ENCODE measurements around the gene FBXO5. TPM values are rescaled to one million over a fixed set of nuclear protein-coding genes. Genes with fewer than 3 reads are reported as not detected.
"Not testable (repeated sequence)": the region's sequence is repeated elsewhere in the genome, so short reads cannot be mapped to it uniquely, and the experiment has no call there.

The FBXO5 gene
- total RNA-seq, 4 donors from 2014 or later = 2.6 to 7.2 (median 4.8) TPM

- DNase-seq (ENCODE audit: low spot score) (no peak), ATAC-seq (ENCODE audit: low FRiP score) (no peak)
- no peak for TF ChIP-seq CTCF (IDR thresholded peaks at IDR 0.05)
These were observed 30.0 kb upstream of the FBXO5 start for GRCh38 chr6:153012856-153013255.

DNA sequence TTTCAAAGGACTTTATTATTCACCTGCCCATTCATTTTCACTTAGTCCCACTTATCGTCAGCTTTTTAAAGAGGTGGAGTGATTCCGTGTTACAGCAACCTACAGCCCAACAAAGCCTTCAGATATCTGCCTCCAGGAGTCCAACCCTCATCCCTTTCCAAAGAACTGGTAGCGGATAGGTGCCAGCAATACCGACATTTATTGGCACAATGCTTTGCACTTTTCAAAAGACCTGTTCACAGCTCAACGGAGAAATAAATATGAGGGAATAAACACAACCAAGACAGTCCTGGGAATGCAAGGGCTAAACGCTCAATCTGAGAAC lies 20.5 kb upstream of the FBXO5 start:
- no peak for DNase-seq (ENCODE audit: low spot score)
- no peak for TF ChIP-seq CTCF (IDR thresholded peaks at IDR 0.05)
- peak; percentile 15 for ATAC-seq (ENCODE audit: low FRiP score)

DNA sequence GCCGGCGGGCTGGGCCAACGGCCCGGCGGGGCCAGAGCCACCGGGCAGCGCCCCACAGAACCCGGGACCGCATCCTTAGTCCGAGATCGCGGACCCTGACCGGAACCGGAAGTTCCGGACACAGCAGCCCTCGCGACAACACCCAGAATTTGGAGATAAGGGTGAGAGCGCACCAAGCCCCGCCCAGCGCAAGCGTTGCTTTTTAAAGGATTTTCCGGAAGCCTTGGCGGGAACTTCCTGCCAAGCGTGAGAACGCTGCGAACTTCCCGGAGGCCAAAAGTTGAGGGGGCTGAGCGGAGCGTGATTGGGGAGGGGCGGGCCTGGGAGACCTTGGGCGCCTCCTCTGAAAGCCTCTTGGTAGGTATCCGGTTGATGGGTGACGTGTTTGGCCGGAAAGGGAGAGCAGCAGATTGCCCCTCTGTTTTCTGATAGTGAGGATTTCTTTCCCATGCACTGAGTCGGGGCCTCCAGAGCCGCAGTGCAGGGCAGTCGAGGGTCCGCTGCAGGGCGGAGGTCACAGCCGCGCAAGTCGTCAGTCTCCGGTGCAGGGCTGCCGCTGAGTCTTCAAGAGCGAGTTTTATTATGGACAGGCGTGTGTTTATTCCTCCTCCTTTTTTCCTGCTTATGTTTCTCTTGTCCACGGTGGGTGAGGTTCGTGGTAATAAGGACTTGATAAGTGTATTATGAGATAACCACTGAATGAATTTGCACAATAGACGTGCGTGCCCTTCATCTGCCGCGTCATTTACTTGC lies 19.9 kb upstream of the FBXO5 start, which contains the start of gene MTRF1L:
TSS of gene MTRF1L (minus strand) at position 97 of the 753 bp plus-strand sequence. CDS start at position 73, 24 bp downstream.
- ATAC-seq (ENCODE audit: low FRiP score) = peak; percentile 98
- DNase-seq (ENCODE audit: low spot score) = peak; percentile 82
- TF ChIP-seq CTCF (IDR thresholded peaks at IDR 0.05) = no peak

- DNase-seq (ENCODE audit: low spot score) (no peak), ATAC-seq (ENCODE audit: low FRiP score) (no peak)
- TF ChIP-seq CTCF (IDR thresholded peaks at IDR 0.05) = no peak
These were observed 19.1 kb upstream of the FBXO5 start for GRCh38 chr6:153001767-153002612.

- not testable (repeated sequence) for ATAC-seq (ENCODE audit: low FRiP score); DNase-seq (ENCODE audit: low spot score)
These were observed 17.9 kb upstream of the FBXO5 start for GRCh38 chr6:153000790-153001189.

DNA sequence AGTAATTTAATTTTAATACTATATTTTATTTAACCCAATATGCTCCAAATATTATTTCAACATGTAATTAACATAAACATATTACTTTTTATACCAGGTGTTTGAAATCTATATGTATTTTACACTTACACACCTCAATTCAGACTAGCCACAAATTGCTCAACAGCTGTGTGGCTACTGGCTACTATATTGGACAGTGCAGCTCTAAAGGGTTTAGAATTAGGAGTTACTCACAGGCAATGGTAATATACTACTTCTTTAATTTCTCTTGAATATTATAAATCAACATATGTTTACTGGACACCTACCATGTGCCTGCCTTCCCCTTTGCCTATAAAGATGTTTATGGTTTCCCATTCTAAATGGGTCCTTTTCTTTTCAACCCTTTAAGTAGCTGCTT lies 17.4 kb upstream of the FBXO5 start:
- ATAC-seq (ENCODE audit: low FRiP score) (no peak), DNase-seq (ENCODE audit: low spot score) (no peak)
- no peak for TF ChIP-seq CTCF (IDR thresholded peaks at IDR 0.05)

DNA sequence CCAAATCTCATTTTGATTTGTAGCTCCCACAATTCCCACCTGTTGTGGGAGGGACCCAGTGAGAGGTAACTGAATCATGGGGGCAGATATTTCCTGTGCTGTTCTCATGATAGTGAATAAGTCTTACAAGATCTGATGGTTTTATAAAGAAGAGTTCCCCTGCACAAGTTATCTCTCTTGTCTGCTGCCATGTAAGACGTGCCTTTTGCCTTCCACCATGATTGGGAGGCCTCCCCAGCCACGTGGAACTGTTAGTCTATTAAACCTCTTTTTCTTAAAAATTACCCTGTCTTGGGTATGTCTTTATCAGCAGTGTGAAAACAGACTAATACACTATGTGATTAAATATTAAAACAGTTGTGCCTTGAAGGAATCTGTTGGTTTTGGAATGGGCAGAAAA lies 16.7 kb upstream of the FBXO5 start:
- not testable (repeated sequence) for ATAC-seq (ENCODE audit: low FRiP score)

DNA sequence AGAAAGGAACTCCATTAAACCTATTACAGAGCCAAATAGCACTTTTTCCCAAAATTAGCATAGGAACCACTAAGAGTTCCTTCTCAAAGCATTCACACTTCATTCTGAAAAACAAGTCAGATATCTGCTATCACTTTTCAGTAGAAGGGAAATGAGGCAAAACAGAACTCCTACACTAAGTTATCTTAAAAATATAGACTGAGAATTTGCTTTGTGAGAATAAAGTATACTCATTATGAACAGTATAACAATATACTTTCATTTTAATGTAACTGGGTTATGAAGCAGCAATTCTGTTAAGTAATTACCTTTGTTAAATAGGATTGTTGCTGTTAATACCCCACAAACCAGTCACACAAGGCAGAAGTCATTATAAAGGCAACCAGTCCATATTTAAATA lies 11.0 kb upstream of the FBXO5 start:
- DNase-seq (ENCODE audit: low spot score) = no peak
- no peak for ATAC-seq (ENCODE audit: low FRiP score)
- TF ChIP-seq CTCF (IDR thresholded peaks at IDR 0.05) = no peak

More for the DNA sequence above, 16.7 kb upstream of the FBXO5 start:
- not testable (repeated sequence) for DNase-seq (ENCODE audit: low spot score)

Data from omental fat pad (tissue), 4 donors.